Stimulated activated CD4-positive, alpha-beta T cell treated with anti-CD3 and anti-CD28 coated beads, Interleukin-12 subunit alpha, Interleukin-12 subunit beta, amount 100 ng/mL, for 24 hours (primary cell): ENCODE measurements around the gene PTPRN2.

Source experiments
- DNase-seq, 2 experiments: peaks; one replicate each; pipeline ENCODE4 v3.0.0-alpha.2; 2020; ENCODE audit warnings: low read depth in 2 of 2

The PTPRN2 gene

DNA sequence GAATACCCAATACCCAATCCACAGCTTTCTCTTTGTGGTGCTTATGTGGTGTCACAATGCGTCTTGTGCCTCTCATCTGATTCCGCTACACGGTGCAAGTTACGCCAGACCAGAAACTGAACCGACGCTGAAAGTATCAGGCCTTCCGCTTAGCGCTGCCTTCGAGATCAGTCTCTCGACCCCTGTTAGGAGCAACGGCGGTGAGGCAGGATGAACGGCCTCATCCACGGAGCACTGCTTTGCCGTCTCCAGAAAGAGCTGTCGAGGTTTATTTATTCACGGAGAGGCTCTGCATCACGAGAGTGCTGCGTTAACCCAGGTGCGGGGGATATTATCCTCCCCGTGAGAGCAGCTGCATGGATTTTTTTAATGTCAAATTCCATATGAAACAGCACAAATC, 786.5 kb downstream of the PTPRN2 start:
- no peak for DNase-seq

DNA sequence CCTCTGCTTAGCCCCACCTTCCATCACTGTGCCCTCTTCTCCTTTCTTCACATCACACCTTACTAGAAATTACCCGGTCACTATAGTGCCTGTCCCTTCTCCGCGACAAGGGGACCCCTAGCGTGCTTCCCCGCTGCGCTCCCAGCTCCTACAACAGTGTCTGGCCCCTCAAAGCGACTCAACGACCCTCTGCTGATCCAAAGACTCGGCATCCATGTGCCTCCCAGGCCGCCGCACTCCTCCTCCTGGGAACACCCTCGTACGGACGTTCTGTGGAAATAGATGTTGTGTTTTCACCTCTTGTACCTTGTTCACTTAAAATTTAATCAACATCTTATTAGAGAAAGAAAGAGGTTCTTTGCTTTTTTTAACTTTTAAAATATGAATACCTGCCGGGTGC, 787.3 kb downstream of the PTPRN2 start:
- no peak for DNase-seq

DNA sequence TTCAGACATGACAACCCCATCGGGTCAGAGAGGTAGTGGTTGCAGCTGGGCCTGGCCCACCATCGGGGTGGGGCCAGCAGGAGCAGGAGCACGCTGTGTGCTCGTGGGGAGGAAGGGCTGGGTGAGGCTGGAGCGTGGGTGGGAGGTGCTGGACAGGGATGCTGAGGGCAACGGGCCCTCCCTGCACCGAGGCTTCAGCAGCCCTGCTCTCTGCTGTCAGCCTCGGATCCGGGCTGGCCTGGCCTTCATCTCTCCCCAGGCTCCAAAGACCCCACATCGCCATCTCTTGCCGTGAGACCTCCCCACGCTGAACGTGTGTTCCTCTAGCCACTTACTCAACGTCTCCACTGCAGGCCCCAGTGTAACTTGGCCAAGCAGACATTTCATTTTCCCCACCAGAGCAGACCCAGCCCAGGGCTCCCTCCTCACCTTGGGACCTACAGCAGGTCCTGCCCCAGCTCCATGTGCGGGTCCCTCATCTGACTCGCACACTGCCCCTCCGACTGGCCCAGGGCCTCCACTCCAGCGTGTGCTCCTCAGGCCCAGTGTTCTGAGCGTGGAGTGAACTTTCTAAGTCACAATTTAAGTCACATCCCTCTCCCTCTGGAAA, 788.4 kb downstream of the PTPRN2 start:
- DNase-seq = no peak

DNA sequence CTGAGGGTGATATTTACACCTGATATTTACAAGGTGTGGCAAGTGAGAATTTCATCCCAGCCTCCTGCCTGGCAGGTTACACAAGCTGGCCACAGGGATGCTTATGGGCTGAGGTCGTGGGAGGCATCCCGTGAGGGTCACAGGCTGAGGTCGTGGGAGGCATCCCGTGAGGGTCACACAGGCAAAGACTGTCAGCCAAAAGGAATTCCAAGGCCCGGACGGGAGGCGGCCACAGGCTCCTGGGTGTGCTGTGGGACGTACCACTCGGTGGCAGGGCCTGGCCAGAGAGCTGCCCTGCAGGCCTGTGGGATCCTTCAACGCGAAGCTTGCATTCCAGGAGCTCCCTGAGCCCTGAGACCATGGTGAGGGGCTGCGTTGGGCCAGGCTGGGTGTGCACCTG, 790.3 kb downstream of the PTPRN2 start:
- no peak for DNase-seq

DNA sequence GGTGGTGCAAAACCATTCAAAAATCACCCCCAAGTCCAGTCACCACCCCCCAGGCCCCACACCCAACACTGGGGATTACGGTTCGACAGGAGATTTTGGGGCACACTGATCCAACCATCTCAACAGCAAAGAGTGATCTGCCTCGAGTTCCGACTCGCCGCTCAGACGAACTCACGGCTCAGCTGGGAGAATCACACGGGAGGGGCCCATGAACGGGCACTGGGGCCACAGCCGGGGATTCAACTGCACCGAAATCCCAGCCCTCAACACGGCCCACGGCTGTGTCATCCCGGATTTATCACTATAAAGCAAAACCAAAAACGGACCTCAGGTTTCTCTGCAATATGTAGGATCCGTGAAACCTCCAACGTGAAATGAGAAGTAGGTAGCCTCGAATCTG, 790.8 kb downstream of the PTPRN2 start:
- no peak for DNase-seq

DNA sequence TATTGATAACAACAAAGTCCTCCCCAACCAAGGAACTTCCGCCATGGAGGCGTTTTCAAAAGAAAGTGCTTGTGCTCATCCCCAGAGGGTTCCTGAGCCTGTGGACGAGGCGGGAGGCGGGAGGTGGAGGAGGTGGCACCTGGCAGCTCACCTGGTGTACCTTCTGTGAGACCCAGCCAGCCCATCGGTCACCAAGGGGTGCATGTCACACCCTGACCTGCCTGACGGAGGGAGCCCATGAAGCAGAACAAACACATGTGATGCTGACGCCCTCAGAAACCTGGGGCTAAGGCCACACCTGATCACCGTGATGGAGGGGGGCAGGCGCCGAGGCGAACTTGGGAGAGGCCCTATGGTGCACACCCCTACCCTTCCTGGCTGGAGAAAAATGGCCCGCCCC, 792.0 kb downstream of the PTPRN2 start:
- DNase-seq = no peak

DNA sequence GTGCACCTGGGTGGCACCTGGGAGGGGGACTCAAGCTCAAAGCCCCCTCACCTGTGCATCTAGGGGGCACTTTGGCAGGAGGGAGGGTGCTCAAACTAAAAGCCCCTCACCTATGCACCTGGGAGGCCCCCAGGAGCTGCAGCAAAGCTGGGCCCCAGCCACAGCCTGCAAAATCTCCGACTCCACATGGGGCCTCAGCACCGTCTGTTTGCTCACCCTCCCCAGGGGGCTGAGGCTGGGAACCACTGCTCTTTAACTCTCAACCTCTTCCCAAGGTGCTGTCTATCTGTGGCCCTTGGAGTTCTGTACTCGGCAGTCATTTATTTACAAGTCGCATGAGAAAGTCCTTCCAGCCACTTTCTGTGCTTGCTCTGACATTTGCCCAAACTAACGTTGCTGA, 792.4 kb downstream of the PTPRN2 start:
- no peak for DNase-seq

DNA sequence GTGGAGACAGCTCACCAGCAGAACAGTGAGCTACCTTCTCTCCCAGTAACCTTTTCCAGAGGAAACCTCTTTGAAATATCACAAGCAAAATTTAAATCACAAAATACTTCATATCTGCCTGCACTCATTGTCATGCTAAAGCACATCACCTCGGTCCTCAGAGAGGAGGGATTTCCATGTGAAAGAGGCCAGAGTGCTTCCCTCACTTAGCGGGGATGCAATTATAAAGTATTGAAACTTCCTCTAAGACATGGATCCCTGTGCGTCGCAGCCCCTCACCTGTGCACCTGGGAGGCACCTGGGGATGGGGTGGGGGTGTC, 792.9 kb downstream of the PTPRN2 start:
- DNase-seq = no peak

DNA sequence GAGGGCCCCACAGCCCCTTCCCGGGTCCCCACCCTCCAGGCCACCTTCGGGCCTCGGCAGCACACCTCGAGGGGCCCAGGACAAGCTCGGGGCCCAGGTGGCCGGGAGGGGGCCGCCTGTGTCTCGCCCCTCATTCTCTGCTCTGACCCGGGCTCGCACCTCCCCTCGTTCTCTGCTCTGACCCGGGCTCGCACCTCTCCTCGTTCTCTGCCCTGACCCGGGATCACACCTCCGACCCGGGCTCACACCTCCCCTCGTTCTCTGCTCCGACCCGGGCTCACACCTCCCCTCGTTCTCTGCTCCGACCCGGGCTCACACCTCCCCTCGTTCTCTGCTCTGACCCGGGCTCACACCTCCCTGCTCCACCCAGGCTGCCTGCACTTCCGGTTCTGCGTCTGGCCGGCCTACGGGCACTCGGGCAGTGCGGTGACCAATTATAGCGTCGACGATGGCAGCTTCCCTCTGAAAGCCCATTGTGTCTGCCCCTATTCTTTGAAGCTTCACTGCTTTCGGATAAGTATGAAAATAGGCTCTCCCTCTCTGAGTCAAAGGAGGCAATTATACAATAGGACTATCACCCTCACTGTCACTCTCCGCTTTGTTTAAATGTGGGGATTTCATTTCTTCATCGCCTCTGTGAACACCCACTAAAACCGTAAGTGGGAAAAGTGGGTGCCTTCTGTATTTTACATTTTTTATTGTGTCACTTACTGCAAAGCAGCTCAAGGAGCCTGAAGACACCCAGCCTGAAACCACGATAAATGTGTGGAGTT, 793.5 kb downstream of the PTPRN2 start:
- DNase-seq = no peak

DNA sequence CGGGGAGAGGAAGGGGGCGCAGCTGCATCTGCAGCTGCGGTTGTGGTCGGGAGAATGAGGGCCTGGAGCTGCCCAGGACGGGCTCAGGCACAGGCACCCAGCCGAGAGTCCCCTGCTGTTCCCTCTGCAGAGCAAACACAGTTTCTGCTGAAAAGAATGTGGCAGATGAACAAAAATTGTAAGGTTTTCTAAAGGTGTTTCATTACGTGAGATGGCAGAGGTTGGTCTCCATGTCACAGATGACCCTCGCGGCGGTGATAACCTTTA, 794.6 kb downstream of the PTPRN2 start:
- no peak for DNase-seq

DNA sequence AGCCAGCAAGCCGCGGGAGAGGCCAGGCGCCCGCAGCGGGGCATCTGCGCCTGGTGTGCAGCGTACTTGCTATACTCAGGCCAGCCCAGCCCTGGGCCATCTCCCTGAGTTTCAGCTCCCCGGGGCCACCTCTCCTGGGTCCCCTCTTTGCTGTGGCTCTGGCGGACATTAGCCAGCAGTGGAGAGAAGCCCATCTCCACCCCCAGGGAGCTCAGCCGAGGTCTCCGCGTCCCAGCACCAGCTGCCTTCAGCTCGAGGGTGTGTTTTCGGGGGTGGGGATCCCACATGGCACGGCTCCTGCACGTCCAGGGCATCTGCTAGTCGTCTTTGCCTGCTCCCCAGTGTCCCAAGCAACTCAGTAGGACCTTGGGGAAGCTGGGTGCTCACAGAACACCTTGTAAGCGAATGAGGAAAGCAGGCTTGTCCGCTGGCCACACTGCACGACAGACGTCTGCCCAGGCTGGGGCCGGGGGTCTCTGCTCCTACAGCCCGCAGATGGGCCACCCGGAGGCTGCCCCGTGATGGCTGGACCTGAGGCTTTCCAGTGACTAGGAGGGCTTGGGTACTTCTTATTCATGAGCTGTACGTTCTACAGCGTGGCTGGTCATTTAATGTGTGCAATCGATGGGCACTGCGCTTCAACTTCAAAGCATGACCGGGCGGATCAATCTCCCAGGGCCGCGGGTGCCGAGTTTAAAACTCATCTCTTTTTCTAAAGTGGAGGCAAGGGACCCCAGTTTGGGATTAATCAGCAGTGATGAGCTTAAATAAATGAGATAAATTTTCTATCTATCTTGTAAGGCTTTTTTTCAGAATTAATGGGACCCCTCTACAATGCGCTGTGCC, 795.2 kb downstream of the PTPRN2 start:
- DNase-seq = no peak

DNA sequence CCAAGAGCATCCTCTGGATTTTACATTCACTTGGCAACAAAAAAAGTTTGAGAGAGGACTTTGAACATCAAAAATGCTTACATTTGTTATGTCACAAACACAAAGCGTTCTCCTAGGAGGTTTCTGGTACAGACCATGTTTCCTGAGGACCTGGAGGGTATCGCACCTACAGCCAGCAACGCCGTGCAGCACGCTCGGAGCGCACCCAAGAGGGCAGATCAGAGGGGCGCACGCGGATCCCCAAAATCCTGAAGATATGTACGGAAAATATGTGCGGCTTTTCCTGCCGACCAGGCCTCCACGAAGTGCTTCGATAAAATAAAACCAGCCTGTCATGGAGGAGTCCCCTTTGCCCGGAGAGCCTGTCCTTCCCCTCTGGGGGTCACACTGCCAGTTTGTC, 796.0 kb downstream of the PTPRN2 start:
- DNase-seq = no peak

DNA sequence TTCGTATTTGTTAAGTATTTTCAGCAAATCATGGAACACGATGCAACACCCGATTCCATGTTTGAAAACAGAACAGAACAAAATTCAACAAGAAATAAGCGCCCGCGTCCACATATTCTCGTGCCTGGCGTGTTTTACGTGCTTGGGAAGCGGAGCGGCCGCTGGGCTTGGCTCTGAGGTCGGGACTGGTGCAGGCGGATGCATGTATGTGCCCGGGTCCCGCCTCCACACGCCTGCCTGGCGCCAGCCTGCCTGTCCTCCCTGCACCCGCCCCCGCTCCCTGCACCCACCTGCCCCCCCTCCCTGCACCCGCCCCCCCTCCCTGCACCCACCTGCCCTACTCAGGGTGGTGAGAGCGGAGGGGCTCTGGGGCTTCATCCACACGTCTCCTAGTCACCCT, 796.4 kb downstream of the PTPRN2 start:
- DNase-seq = no peak

DNA sequence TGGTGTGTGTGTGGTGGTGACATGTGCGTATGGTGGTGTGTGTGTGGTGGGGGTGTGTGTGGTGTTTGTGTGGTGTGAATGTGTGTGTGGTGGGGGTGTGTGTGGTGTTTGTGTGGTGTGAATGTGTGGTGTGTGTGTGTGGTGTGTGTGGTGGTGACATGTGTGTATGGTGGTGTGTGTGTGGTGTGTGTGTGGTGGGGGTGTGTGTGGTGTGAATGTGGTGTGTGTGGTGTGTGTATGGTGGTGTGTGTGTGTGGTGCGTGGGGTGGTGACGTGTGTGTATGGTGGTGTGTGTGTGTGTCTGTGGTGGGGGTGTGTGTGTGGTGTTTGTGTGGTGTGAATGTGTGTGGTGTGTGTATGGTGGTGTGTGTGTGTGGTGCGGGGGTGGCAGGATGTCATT, 797.7 kb downstream of the PTPRN2 start:
- no peak for DNase-seq

DNA sequence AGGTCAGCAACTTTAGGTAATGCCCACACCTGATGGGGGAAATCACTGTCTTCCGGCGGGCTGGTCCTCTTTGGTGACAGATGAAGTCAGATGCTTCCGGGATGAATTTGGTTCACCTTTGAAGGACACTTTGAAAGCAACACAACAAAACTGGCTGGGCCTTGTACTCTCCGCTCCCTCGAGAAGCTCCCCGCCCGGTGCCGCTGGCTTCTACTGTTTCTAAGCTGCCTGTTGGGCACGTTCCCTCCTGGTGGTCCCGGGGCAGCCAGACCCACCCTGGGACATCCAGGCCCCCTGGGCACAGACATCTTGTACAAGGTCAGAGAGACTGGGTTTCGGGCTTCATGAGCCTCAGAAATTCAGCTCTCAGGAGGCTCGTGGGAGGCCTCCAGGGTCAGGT, 798.5 kb downstream of the PTPRN2 start:
- DNase-seq = no peak

DNA sequence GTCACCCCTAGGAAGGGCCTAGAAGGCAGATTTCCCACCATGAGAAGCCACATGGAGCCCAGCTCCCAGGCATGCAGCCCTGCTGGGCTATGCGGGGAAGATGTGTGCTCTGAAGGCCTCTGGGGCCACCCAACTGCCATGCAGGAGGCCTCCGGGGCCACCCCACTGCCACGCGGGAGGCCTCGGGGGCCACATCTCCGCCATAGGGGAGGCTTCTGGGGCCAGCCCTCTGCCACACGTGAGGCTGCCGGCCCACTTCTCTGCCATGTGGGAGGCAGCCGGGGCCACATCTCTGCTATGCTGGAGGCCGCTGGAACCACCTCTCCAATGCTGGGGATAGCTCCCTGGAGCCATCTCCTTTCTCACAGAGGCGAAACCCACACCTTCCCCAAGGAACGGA, 799.0 kb downstream of the PTPRN2 start:
- no peak for DNase-seq

DNA sequence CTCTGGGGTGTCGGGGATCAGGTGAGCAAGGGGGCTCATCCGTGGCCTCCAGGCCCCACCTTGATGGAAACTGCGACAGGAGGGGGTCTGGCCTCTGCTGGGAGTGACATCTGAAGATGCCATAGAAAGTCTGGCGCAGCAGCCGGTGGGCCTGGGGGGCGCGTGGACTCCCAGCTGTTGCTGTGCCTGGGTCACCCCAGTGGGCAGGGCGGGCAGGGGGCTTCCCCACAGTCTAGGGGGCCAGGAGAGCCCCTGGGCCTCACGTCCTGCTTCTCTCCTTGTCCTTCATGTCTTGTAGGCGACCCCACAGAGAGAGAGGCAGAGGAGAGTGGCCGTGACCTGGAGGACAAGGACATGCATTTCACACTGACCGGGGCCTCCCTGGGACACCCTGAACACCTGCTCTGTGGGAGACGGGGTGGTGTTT, 800.3 kb downstream of the PTPRN2 start:
- no peak for DNase-seq

DNA sequence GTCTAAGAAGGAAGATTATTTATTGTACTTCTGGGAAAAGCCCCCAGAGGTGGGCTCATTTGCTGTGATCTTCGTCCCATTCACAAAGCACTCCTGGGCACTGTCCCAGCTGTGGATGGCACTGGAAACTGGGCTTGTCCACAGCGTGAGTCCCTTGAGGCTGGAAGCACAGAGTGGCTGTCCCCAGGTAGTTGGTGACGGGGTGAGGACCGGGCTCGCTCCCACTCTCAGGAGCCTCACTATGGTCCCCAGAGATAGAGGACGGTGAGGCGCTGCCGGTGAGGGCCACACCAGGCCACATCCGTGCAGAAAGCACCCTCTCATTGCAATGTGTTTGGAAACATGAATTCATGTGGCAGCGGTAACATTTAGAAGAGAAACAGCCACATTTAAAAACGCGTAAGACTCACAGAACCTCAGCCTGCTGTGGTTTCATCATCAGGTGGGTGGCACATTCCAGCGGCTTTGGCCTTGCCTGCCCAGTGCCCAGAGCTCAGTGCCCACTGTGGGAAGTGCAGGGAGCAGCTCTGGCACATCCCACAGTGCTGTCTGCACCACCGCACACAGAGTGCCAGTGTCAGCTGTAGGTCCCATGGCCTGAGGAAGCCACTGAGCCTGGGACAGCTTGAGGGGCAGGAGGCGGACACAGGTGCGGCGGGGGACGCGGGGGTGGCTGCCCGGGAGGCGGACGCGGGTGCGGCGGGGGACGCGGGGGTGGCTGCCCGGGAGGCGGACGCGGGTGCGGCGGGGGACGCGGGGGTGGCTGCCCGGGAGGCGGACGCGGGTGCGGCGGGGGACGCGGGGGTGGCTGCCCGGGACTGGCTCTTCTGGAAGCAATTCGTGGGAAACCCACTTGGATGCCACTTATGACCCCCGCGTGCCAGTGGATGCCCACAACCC, 801.0 kb downstream of the PTPRN2 start:
- no peak for DNase-seq

DNA sequence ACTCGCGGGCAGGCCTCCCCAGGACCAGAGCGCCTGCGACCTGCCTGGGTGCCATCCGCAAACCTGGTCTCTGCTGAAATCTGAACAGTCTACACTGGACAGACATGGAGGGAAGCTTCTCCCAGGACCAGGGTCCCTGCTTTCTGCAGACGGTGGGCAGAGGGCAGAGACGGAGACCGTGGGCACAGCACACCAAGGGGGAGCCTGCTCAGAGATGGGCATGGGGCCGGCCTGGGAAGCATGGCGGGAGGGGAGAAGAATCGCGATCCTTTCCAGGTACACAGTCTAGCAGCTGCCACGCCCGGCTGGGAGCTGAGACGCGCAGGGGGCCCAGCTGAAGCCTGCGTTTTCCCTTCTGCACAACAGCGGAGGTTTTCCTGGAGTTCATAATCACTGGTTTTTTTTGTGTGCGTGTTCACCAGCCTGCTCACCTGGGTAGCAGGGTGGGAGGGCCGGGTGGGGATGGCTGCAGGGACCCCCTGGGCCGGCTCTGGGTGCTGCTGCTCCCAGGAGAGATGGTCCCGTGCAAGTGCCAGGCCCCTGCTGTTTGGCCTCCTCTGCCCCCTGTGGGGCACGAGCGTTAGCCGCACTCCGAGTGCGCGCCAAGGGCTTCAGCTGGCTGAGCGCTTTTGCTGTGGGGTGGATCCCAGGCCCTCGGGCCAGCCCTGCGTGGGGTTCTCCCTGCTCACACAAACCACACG, 802.0 kb downstream of the PTPRN2 start:
- no peak for DNase-seq

DNA sequence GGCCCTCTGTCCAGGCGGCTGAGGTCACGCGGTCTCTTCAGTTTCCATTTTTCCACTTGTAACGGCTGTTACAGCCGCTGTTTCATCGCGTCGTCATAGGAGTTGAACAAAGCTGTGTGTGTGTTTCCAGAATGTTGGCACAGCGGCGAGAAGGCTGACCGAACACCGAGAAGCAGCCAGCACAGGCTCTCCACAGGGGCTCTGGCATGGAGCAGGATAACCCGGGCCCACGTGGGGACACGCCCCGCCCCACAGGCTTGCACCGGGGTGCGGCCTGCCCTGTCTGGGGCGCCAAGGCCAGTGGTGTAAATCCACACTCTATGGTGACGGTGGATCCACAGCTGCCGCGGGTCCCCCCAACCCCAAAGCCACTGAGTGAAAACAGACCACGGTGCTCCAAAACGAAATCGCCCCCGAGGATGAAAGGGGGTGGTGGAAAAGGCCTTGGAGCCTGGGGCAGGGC, 802.6 kb downstream of the PTPRN2 start:
- DNase-seq = no peak

DNA sequence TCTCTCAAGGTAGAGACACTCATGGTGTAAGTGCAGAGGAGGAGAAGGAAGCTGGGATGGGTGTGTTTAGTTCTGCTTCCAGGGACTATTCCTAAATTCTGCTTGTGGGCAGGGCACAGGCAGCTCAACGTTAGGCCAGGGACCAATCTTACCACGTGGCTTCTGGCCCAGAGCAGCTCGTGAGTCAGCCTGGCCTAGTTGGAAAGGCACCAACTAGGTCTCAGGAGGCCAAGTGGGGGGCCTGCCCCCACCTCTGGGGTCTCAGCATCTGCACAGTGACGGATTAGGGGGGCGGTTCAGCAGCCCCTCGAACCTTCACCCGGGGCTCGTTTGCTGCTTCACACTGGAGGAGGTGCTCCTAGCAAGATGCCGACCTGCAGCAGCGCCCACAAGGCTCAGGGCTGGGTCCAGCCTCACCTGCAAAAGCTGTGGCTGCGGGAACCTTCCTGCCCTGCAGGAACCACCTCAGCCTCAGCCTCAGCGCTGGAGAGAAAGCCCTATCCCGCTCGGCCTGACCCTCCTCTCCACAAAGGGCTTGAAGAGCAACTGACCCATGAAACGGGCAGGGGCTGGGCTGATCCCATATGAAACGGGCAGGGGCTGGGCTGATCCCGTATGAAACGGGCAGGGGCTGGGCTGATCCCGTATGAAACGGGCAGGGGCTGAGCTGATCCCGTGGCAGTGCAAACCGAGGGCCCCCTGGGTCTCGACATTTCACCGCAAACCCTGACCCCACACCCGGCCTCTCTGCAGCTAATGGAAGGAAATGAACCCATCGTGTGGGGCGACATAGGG, 803.4 kb downstream of the PTPRN2 start:
- no peak for DNase-seq
